HepG2 (cell line): ENCODE results near the gene SRXN1. TPM values are rescaled to one million over a fixed set of nuclear protein-coding genes. Genes with fewer than 3 reads are reported as not detected.

Experiments
- ASH2L ChIP-seq: fragments of 300-600, 200-600 bp; sonication (generic); IDR thresholded peaks from 2 replicates; pipeline ENCODE4 v1.7.0; 2017; ENCODE audit warnings: low read depth, mild to moderate bottlenecking, moderate library complexity, mixed read lengths, low read length; ENCODE audit not compliant: insufficient read length
- CBX1 ChIP-seq: IDR thresholded peaks from one replicate; pipeline ENCODE4 v1.6.1; 2016; ENCODE audit warnings: antibody characterized with exemption, low read depth
- EZH2 ChIP-seq: conservative IDR thresholded peaks from 2 replicates; pipeline ENCODE4 v1.6.1; 2012; ENCODE audit warnings: mild to moderate bottlenecking, low read depth, low read length, moderate library complexity
- FOXP4 ChIP-seq: sonication (generic); formaldehyde crosslinking; IDR thresholded peaks from 2 replicates; pipeline ENCODE4 v1.4.0; 2020; ENCODE audit warnings: missing genetic modification reagents
- HDAC2 ChIP-seq: sonication (generic); formaldehyde crosslinking; IDR thresholded peaks from 2 replicates; pipeline ENCODE4 v1.4.0; 2020; ENCODE audit warnings: missing genetic modification reagents
- HNF1B ChIP-seq: sonication (generic); formaldehyde crosslinking; IDR thresholded peaks from 2 replicates; pipeline ENCODE4 v1.5.1; 2020; ENCODE audit warnings: mild to moderate bottlenecking, moderate library complexity, missing genetic modification reagents
- HOXA3 ChIP-seq: sonication (generic); formaldehyde crosslinking; IDR thresholded peaks from 2 replicates; pipeline ENCODE4 v1.5.0; 2020; ENCODE audit warnings: missing genetic modification reagents
- SAP130 ChIP-seq: IDR thresholded peaks from 2 replicates; pipeline ENCODE4 v1.6.1; 2016; ENCODE audit warnings: low read depth
- SCMH1 ChIP-seq: sonication (generic); formaldehyde crosslinking; IDR thresholded peaks from 2 replicates; pipeline ENCODE4 v1.9.0; 2021; ENCODE audit warnings: missing genetic modification reagents, mild to moderate bottlenecking, borderline replicate concordance
- TEAD2 ChIP-seq: sonication (generic); formaldehyde crosslinking; IDR thresholded peaks from 2 replicates; pipeline ENCODE4 v1.9.0; 2021; ENCODE audit warnings: missing genetic modification reagents
- TEF ChIP-seq: sonication (generic); formaldehyde crosslinking; IDR thresholded peaks from 2 replicates; pipeline ENCODE4 v1.5.0; 2020; ENCODE audit warnings: missing genetic modification reagents
- ZFY ChIP-seq: sonication (generic); formaldehyde crosslinking; IDR thresholded peaks from 2 replicates; pipeline ENCODE4 v1.4.0; 2020; ENCODE audit warnings: missing genetic modification reagents
- ZMYM4 ChIP-seq: sonication (generic); formaldehyde crosslinking; IDR thresholded peaks from 2 replicates; pipeline ENCODE4 v1.8.1; 2023; ENCODE audit warnings: mild to moderate bottlenecking, missing genetic modification reagents
- ZNF264 ChIP-seq: sonication (generic); formaldehyde crosslinking; IDR thresholded peaks from 2 replicates; pipeline ENCODE4 v1.4.0; 2020; ENCODE audit warnings: missing genetic modification reagents
- ZNF430 ChIP-seq: sonication (generic); formaldehyde crosslinking; IDR thresholded peaks from 2 replicates; pipeline ENCODE4 v1.9.0; 2021; ENCODE audit warnings: mild to moderate bottlenecking, missing genetic modification reagents
- ZSCAN12 ChIP-seq: sonication (generic); formaldehyde crosslinking; IDR thresholded peaks from 2 replicates; pipeline ENCODE4 v1.9.0; 2021; ENCODE audit warnings: mild to moderate bottlenecking, missing genetic modification reagents
- ZSCAN31 ChIP-seq: sonication (generic); formaldehyde crosslinking; IDR thresholded peaks from 2 replicates; pipeline ENCODE4 v1.5.0; 2020; ENCODE audit warnings: low read depth, mild to moderate bottlenecking, missing genetic modification reagents
- polyA plus RNA-seq, 8 experiments: library from polyadenylated mRNA; depleted of rRNA in 3 of 8; stranded (reverse) in 7 of 8; unstranded in 1 of 8; fragments of >200 nt; fragmentation: Illumina TruSeq in 4 of 8; extraction: Trizol in 4 of 8; gene quantifications; 2 replicates each; pipeline versions ENCODE4 v1.2.1 to v1.2.3, GENCODE V29; 2011 to 2016; ENCODE audit warnings: low read depth in 4 of 8, missing spikeins in 1 of 8, mixed read lengths in 1 of 8; ENCODE audit not compliant: insufficient read depth in 1 of 8
- total RNA-seq, 5 experiments: library from RNA; depleted of rRNA; stranded (reverse); fragments of >200 nt; fragmentation: Illumina TruSeq; extraction: Trizol; gene quantifications; 2 replicates each; pipeline ENCODE4 v1.2.3, GENCODE V29; 2016; ENCODE audit warnings: low read depth in 1 of 5
- TF ChIP-seq, protein P1 (sequence below): sonication (generic); formaldehyde crosslinking; IDR thresholded peaks from 2 replicates; pipeline ENCODE4 v1.8.1; 2023; ENCODE audit warnings: mild to moderate bottlenecking, missing genetic modification reagents
- TF ChIP-seq, protein P2 (sequence below): sonication (generic); formaldehyde crosslinking; IDR thresholded peaks from 2 replicates; pipeline ENCODE4 v1.5.1; 2020; ENCODE audit warnings: missing genetic modification reagents, mild to moderate bottlenecking, borderline replicate concordance

The SRXN1 gene
- total and polyA plus RNA-seq, 2 of the 13 experiments (the other 11 are each of a cell fraction or from before 2014, with no cell fraction given) = 29.9 to 87.7 TPM

DNA sequence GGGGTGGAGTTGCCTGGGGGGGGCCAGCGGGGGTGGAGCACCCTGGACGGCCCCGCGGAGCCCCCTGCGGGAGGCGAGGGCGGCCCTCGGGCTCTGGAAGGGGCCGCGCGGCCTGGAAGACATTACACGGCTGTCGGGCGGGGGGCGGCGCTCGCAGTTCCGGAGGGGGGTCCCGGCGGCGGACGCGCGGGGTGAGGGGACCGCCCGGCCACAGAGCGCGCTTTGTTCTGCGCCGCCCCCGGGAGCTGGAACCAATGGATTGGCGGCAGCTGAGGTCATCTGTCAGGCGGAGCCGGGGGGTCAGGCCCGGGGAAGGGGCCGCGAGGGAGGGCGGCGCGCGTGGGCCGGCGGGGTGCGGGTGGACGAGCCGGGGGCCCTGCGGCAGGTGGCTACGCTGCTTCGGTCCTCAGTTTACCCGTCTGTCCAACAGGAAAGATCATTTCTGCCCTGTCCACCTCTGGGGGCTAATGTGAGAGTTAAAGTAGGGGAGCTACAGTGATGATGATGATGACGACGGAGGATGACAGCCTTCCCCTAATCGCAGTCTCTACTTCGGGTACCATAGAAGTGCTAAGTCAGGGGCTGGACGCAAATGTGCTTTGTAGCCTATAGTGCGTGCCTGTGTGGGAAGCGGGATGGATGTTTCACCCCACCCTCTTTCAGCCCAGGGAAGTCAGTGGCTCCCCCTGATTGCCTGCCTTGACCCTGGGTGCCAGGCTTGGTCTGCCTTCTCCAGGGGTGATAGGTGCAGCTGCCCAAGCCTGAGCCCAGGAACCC is 10.4 kb downstream of the SRXN1 start (continued):
- no peak for TF ChIP-seq ZSCAN12 (CRISPR knock-in tag)
- TF ChIP-seq FOXP4 (CRISPR knock-in tag) = peak; percentile 64
- TF ChIP-seq ASH2L = peak; percentile 36
- TF ChIP-seq HOXA3 (CRISPR knock-in tag) = peak; percentile 85
- no peak for TF ChIP-seq EZH2
- TF ChIP-seq TEF (CRISPR knock-in tag) = no peak
- TF ChIP-seq, protein P1, sequence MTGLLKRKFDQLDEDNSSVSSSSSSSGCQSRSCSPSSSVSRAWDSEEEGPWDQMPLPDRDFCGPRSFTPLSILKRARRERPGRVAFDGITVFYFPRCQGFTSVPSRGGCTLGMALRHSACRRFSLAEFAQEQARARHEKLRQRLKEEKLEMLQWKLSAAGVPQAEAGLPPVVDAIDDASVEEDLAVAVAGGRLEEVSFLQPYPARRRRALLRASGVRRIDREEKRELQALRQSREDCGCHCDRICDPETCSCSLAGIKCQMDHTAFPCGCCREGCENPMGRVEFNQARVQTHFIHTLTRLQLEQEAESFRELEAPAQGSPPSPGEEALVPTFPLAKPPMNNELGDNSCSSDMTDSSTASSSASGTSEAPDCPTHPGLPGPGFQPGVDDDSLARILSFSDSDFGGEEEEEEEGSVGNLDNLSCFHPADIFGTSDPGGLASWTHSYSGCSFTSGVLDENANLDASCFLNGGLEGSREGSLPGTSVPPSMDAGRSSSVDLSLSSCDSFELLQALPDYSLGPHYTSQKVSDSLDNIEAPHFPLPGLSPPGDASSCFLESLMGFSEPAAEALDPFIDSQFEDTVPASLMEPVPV (CRISPR knock-in tag) = no peak
- TF ChIP-seq ZMYM4 (CRISPR knock-in tag) = no peak
- TF ChIP-seq HNF1B (CRISPR knock-in tag) = no peak
- TF ChIP-seq TEAD2 (CRISPR knock-in tag) = no peak
- TF ChIP-seq SAP130 = peak; percentile 90
- TF ChIP-seq HDAC2 (CRISPR knock-in tag) = peak; percentile 59
- TF ChIP-seq ZNF264 (CRISPR knock-in tag) = no peak
- TF ChIP-seq, protein P2, sequence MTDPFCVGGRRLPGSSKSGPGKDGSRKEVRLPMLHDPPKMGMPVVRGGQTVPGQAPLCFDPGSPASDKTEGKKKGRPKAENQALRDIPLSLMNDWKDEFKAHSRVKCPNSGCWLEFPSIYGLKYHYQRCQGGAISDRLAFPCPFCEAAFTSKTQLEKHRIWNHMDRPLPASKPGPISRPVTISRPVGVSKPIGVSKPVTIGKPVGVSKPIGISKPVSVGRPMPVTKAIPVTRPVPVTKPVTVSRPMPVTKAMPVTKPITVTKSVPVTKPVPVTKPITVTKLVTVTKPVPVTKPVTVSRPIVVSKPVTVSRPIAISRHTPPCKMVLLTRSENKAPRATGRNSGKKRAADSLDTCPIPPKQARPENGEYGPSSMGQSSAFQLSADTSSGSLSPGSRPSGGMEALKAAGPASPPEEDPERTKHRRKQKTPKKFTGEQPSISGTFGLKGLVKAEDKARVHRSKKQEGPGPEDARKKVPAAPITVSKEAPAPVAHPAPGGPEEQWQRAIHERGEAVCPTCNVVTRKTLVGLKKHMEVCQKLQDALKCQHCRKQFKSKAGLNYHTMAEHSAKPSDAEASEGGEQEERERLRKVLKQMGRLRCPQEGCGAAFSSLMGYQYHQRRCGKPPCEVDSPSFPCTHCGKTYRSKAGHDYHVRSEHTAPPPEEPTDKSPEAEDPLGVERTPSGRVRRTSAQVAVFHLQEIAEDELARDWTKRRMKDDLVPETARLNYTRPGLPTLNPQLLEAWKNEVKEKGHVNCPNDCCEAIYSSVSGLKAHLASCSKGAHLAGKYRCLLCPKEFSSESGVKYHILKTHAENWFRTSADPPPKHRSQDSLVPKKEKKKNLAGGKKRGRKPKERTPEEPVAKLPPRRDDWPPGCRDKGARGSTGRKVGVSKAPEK = no peak
- no peak for TF ChIP-seq ZSCAN31 (CRISPR knock-in tag)
- peak; percentile 51 for TF ChIP-seq ZFY (CRISPR knock-in tag)
- peak; percentile 65; the same call in 1 of the 2 replicates for TF ChIP-seq ZNF430 (CRISPR knock-in tag)
- peak; percentile 46 for TF ChIP-seq CBX1
- no peak for TF ChIP-seq SCMH1 (CRISPR knock-in tag)
